Gastrocnemius medialis (tissue), 4 donors: ENCODE measurements around the gene DMRTA2. TPM values are rescaled to one million over a fixed set of nuclear protein-coding genes. Genes with fewer than 3 reads are reported as not detected.

Source experiments
- ATAC-seq, 2 donors: fragments of 150-250 bp; one replicate each; pipeline ENCODE4 v1.9.1; 2016
- DNase-seq, 2 donors: peaks; one replicate each; pipeline ENCODE4 v3.0.0-alpha.2; 2019
- H3K27ac ChIP-seq, 4 donors: fragments of 200-600 bp; sonication (generic); 1 replicate in 1 of 4; 2 replicates in 3 of 4; pipeline ENCODE4 v1.5.1; 2016 to 2018; ENCODE audit warnings: mild to moderate bottlenecking in 2 of 4, moderate library complexity in 1 of 4
- H3K27me3 ChIP-seq, 3 donors: fragments of 200-600 bp; sonication (generic) in 2 of 3; 1 replicate in 1 of 3; 2 replicates in 2 of 3; pipeline versions ENCODE4 v1.5.1 to v1.6.0; 2016 to 2019; ENCODE audit warnings: mild to moderate bottlenecking in 1 of 3, moderate library complexity in 1 of 3
- H3K36me3 ChIP-seq, 2 donors: fragments of 200-600 bp; sonication (generic) in 1 of 2; one replicate each; pipeline ENCODE4 v1.5.1; 2017 to 2018
- H3K4me1 ChIP-seq, 2 donors: fragments of 200-600 bp; sonication (generic) in 1 of 2; one replicate each; pipeline ENCODE4 v1.5.1; 2016 to 2017; ENCODE audit warnings: mild to moderate bottlenecking in 2 of 2
- H3K4me3 ChIP-seq, 4 donors: fragments of 200-600 bp; sonication (generic) in 3 of 4; 1 replicate in 1 of 4; 2 replicates in 3 of 4; pipeline ENCODE4 v1.5.1; 2016 to 2019; ENCODE audit warnings: mild to moderate bottlenecking in 2 of 4
- H3K9me3 ChIP-seq, 3 donors: fragments of 200-600 bp; sonication (generic) in 2 of 3; 1 replicate in 1 of 3; 2 replicates in 2 of 3; pipeline ENCODE4 v1.5.1; 2016 to 2019
- POLR2A ChIP-seq, 2 donors: fragments of 450-650 bp; IDR thresholded peaks; one replicate each; pipeline ENCODE4 v1.6.1; 2017; ENCODE audit warnings: antibody characterized with exemption in 2 of 2, mild to moderate bottlenecking in 2 of 2, moderate library complexity in 2 of 2
- in situ Hi-C, 4 donors: fragments of 200-750 bp; cut with MboI; loops; one replicate each; pipeline versions ENCODE4 v1.15.0 to v1.8.0; 2017; ENCODE audit warnings: low sequenced_read_pairs in 4 of 4
- intact Hi-C: fragments of 100-400 bp; cut with DNase I; formaldehyde crosslinking; loops from one replicate; pipeline ENCODE4 v1.15.1; 2023; ENCODE audit warnings: low total_unique reads
- total RNA-seq, 4 donors: library from RNA; depleted of rRNA; stranded (reverse); fragments of >200 nt; gene quantifications; one replicate each; pipeline versions ENCODE4 v1.1.0 to v1.2.3, GENCODE V29; 2016
- TF ChIP-seq, protein P1 (sequence below), 5 experiments: fragments of 450-650 bp in 3 of 5; fragments of 200-600 bp in 2 of 5; sonication (generic) in 2 of 5; IDR thresholded peaks in 4 of 5; conservative IDR thresholded peaks in 1 of 5; 1 replicate in 4 of 5; 2 replicates in 1 of 5; pipeline ENCODE4 v1.5.1; 2016 to 2019; ENCODE audit warnings: antibody characterized with exemption in 5 of 5, mild to moderate bottlenecking in 3 of 5, moderate library complexity in 3 of 5

The DMRTA2 gene
- total RNA-seq, 4 donors from 2014 or later, result not detected

DNA sequence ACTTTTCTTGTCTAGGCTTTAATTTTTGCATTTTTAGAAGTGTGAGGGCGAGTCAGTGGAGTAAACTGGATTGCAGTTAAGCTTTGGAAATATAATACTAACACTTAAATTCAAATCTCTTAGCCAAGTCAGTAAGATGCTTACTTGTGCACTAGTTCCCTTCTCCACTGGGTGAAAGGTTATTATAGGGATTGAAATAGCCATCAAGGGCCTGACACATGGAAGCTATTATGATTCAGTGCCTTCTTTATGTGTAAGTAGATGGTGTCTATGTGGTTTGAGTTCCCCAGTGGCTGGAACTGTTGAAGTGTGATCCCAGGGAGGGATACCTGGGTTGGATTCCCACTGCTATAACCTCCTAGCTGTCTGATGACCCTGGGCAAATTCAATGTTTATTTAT, 24.7 kb upstream of the DMRTA2 start:
- DNase-seq, result no peak
- Histone ChIP-seq H3K9me3 (no peaks in the 10 kb centered on the region), H3K27ac (no peak overlapping the region), H3K36me3 (no peaks in the 10 kb centered on the region), H3K4me3 (no peak overlapping the region), H3K4me1 (no peaks in the 10 kb centered on the region), H3K27me3 (no peaks in the 10 kb centered on the region)
- in situ Hi-C loops (no loop called here), intact Hi-C loops (no loop called here)
- TF ChIP-seq POLR2A (IDR thresholded peaks at IDR 0.05), result no peak
- TF ChIP-seq, protein P1, sequence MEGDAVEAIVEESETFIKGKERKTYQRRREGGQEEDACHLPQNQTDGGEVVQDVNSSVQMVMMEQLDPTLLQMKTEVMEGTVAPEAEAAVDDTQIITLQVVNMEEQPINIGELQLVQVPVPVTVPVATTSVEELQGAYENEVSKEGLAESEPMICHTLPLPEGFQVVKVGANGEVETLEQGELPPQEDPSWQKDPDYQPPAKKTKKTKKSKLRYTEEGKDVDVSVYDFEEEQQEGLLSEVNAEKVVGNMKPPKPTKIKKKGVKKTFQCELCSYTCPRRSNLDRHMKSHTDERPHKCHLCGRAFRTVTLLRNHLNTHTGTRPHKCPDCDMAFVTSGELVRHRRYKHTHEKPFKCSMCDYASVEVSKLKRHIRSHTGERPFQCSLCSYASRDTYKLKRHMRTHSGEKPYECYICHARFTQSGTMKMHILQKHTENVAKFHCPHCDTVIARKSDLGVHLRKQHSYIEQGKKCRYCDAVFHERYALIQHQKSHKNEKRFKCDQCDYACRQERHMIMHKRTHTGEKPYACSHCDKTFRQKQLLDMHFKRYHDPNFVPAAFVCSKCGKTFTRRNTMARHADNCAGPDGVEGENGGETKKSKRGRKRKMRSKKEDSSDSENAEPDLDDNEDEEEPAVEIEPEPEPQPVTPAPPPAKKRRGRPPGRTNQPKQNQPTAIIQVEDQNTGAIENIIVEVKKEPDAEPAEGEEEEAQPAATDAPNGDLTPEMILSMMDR (IDR thresholded peaks at IDR 0.05 in 4 of 5, conservative IDR thresholded peaks at IDR 0.05 in 1 of 5), result no peak
- no peak for ATAC-seq

DNA sequence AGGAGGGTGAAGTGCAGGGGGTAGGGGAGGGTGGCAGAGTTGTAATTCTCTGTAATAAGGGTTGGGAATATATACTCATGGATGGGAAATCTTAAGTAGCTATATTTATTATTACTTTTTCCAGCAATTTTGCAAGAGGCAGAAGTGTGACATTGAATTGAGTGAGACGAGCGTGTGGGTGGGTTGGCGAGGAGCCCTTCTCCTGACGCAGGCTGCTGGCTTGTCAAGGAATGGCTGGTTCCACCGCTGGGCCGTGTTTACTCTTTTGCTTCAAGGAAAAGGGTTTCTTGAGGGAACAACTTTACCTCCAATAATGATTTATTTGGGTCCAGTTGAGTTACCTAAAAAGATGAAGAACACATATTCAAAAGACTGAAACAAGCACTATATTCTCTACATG, 17.9 kb upstream of the DMRTA2 start:
- Histone ChIP-seq H3K27ac (no peak overlapping the region), H3K36me3 (peaks cover 0 to 11% of the 10 kb centered on the region in 2 donors), H3K27me3 (no peaks in the 10 kb centered on the region), H3K4me1 (no peaks in the 10 kb centered on the region), H3K9me3 (no peaks in the 10 kb centered on the region), H3K4me3 (no peak overlapping the region)
- no peak for TF ChIP-seq POLR2A (IDR thresholded peaks at IDR 0.05)
- TF ChIP-seq, protein P1 (IDR thresholded peaks at IDR 0.05 in 4 of 5, conservative IDR thresholded peaks at IDR 0.05 in 1 of 5), result no peak
- no peak for DNase-seq
- intact Hi-C loops (no loop called here), in situ Hi-C loops (no loop called here)
- no peak for ATAC-seq

DNA sequence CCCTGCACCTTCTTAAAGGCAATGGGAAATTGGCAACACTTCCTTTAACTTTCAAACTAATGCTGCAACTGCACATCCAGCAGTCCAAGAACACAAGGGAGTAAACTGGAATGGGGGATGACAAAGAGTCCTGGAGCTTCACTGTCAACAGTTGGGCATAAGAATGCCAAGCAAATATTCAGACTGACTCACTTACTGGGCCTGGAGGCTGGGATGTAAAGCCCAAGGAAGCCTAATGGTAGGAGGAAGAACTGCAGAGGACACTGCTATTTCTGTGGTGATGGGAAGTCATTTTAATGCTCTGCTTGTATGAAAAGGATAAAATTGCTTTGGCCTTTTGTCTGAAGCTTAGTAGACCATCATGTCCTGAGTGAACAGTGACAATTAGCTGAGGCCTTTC, 15.7 kb upstream of the DMRTA2 start:
- intact Hi-C loops, result no loop called here
- Histone ChIP-seq H3K4me3 (no peak overlapping the region), H3K27me3 (no peaks in the 10 kb centered on the region), H3K4me1 (no peaks in the 10 kb centered on the region), H3K36me3 (peaks cover 0 to 11% of the 10 kb centered on the region in 2 donors), H3K9me3 (no peaks in the 10 kb centered on the region), H3K27ac (no peak overlapping the region)
- TF ChIP-seq POLR2A (IDR thresholded peaks at IDR 0.05), result no peak
- TF ChIP-seq, protein P1 (IDR thresholded peaks at IDR 0.05 in 4 of 5, conservative IDR thresholded peaks at IDR 0.05 in 1 of 5), result no peak
- DNase-seq (no peak), ATAC-seq (no peak)
- in situ Hi-C loops, result no loop called here

DNA sequence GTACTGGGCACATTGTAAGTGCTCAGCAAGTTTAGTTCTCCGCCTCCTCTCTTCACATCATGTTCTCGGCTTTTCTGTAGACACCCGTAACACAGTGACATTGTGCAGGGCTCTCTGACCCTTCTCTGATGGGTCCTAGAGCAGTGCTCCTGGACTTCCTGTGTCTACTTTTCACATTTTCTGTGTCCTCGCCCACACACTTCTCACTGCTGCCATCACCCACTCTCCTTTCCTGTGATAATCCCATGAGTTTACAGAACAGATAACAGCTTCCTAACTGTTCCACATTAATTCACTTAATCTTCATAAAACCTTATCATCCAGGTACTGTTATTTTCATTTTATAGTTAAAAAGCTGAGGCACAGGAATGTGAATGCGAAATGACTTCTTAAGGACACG, 13.2 kb upstream of the DMRTA2 start:
- intact Hi-C loops (no loop called here), in situ Hi-C loops (no loop called here)
- Histone ChIP-seq H3K9me3 (no peaks in the 10 kb centered on the region), H3K4me1 (no peaks in the 10 kb centered on the region), H3K27me3 (peaks cover 9 to 12% (median 11%) of the 10 kb centered on the region in 3 donors), H3K36me3 (peaks cover 0 to 11% of the 10 kb centered on the region in 2 donors), H3K4me3 (no peak overlapping the region), H3K27ac (no peak overlapping the region)
- TF ChIP-seq, protein P1 (IDR thresholded peaks at IDR 0.05 in 4 of 5, conservative IDR thresholded peaks at IDR 0.05 in 1 of 5), result no peak
- no peak for TF ChIP-seq POLR2A (IDR thresholded peaks at IDR 0.05)
- DNase-seq (no peak), ATAC-seq (no peak)

GRCh38 chr1:50430010-50430405, 6.8 kb upstream of the DMRTA2 start:
- Histone ChIP-seq H3K4me1 (peaks cover 17 to 19% of the 10 kb centered on the region in 2 donors), H3K27me3 (peaks cover 74 to 76% (median 76%) of the 10 kb centered on the region in 3 donors), H3K4me3 (no peak overlapping the region), H3K27ac (no peak overlapping the region), H3K9me3 (no peaks in the 10 kb centered on the region), H3K36me3 (no peaks in the 10 kb centered on the region)
- DNase-seq, result no peak
- intact Hi-C loops, result no loop called here
- no peak for ATAC-seq
- TF ChIP-seq, protein P1 (IDR thresholded peaks at IDR 0.05 in 4 of 5, conservative IDR thresholded peaks at IDR 0.05 in 1 of 5), result no peak
- no peak for TF ChIP-seq POLR2A (IDR thresholded peaks at IDR 0.05)
- in situ Hi-C loops, result no loop called here
